Gastrocnemius medialis (tissue), 4 donors: ENCODE results near the gene JCHAIN.

ENCODE experiments used
- POLR2A ChIP-seq, 2 donors: fragments of 450-650 bp; IDR thresholded peaks; one replicate each; pipeline ENCODE4 v1.6.1; 2017; ENCODE audit warnings: antibody characterized with exemption in 2 of 2, mild to moderate bottlenecking in 2 of 2, moderate library complexity in 2 of 2
- TF ChIP-seq, protein P1 (sequence below), 5 experiments: fragments of 450-650 bp in 3 of 5; fragments of 200-600 bp in 2 of 5; sonication (generic) in 2 of 5; IDR thresholded peaks in 4 of 5; conservative IDR thresholded peaks in 1 of 5; 1 replicate in 4 of 5; 2 replicates in 1 of 5; pipeline ENCODE4 v1.5.1; 2016 to 2019; ENCODE audit warnings: antibody characterized with exemption in 5 of 5, mild to moderate bottlenecking in 3 of 5, moderate library complexity in 3 of 5

GRCh38 chr4:70691661-70692060 is 25.4 kb upstream of the JCHAIN start:
- TF ChIP-seq, protein P1, sequence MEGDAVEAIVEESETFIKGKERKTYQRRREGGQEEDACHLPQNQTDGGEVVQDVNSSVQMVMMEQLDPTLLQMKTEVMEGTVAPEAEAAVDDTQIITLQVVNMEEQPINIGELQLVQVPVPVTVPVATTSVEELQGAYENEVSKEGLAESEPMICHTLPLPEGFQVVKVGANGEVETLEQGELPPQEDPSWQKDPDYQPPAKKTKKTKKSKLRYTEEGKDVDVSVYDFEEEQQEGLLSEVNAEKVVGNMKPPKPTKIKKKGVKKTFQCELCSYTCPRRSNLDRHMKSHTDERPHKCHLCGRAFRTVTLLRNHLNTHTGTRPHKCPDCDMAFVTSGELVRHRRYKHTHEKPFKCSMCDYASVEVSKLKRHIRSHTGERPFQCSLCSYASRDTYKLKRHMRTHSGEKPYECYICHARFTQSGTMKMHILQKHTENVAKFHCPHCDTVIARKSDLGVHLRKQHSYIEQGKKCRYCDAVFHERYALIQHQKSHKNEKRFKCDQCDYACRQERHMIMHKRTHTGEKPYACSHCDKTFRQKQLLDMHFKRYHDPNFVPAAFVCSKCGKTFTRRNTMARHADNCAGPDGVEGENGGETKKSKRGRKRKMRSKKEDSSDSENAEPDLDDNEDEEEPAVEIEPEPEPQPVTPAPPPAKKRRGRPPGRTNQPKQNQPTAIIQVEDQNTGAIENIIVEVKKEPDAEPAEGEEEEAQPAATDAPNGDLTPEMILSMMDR (IDR thresholded peaks at IDR 0.05 in 4 of 5, conservative IDR thresholded peaks at IDR 0.05 in 1 of 5): no peak
- no peak for TF ChIP-seq POLR2A (IDR thresholded peaks at IDR 0.05)
